ENCODE data around the gene DOC2A. TPM values are rescaled to one million over a fixed set of nuclear protein-coding genes. Genes with fewer than 3 reads are reported as not detected.
"Not testable (repeated sequence)": the region's sequence is repeated elsewhere in the genome, so short reads cannot be mapped to it uniquely, and the experiment has no call there.

Gene DOC2A
- total RNA-seq, 1 donor from 2014 or later = 6.9 TPM

DNA sequence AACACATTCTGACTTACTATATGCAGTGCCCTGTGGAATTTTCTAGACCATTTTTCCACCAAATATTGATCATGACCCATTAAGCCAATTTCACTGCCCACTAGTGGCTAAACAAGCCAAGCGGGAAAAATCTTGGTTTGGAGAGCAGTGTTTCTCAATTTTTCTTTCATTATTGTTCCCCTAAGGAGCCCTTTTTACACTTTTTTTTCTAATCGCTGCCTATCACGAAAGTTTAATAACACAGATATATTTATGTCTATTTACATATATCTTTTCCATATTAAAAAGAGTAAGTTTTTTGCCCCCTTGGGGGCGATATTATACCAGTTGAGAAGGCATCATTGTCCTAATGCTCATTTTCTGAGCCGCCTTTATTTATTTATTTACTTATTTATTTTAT lies 31.0 kb upstream of the DOC2A start:
- no peak overlapping the region for H3K4me3 Mint-ChIP-seq
- peaks cover 12% of the 10 kb centered on the region for H3K27me3 Mint-ChIP-seq
- H3K27ac Mint-ChIP-seq = no peak overlapping the region
- no peaks in the 10 kb centered on the region for H3K36me3 Mint-ChIP-seq
- H3K4me1 Mint-ChIP-seq (ENCODE audit: unreplicated experiment) = no peaks in the 10 kb centered on the region
- TF ChIP-seq, protein P1, sequence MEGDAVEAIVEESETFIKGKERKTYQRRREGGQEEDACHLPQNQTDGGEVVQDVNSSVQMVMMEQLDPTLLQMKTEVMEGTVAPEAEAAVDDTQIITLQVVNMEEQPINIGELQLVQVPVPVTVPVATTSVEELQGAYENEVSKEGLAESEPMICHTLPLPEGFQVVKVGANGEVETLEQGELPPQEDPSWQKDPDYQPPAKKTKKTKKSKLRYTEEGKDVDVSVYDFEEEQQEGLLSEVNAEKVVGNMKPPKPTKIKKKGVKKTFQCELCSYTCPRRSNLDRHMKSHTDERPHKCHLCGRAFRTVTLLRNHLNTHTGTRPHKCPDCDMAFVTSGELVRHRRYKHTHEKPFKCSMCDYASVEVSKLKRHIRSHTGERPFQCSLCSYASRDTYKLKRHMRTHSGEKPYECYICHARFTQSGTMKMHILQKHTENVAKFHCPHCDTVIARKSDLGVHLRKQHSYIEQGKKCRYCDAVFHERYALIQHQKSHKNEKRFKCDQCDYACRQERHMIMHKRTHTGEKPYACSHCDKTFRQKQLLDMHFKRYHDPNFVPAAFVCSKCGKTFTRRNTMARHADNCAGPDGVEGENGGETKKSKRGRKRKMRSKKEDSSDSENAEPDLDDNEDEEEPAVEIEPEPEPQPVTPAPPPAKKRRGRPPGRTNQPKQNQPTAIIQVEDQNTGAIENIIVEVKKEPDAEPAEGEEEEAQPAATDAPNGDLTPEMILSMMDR (conservative IDR thresholded peaks at IDR 0.05) = peak; percentile 72
- no peak for DNase-seq (ENCODE audit: extremely low spot score, unreplicated experiment)
- no peaks in the 10 kb centered on the region for H3K9me3 Mint-ChIP-seq

DNA sequence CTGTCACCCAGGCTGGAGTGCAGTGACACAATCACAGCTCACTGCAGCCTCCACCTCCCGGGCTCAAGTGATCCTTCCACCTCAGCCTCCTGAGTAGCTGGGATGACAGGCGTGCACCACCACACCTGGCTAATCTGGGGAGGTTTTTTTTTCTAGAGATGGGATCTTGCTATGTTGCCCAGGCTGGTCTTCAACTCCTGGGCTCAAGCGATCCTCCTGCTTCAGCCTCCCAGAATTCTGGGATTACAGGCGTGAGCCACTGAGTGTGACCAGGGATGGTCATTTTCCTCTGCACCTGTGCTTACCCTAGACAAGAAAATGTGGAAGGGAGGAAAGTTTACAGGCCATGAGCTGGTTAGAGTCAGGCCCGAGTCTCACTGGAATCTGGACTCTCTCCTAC lies 29.9 kb upstream of the DOC2A start:
- DNase-seq (ENCODE audit: extremely low spot score, unreplicated experiment); H3K36me3 Mint-ChIP-seq; H3K27ac Mint-ChIP-seq; H3K4me1 Mint-ChIP-seq (ENCODE audit: unreplicated experiment); H3K9me3 Mint-ChIP-seq; H3K4me3 Mint-ChIP-seq: not testable (repeated sequence)
- peaks cover 20% of the 10 kb centered on the region for H3K27me3 Mint-ChIP-seq

DNA sequence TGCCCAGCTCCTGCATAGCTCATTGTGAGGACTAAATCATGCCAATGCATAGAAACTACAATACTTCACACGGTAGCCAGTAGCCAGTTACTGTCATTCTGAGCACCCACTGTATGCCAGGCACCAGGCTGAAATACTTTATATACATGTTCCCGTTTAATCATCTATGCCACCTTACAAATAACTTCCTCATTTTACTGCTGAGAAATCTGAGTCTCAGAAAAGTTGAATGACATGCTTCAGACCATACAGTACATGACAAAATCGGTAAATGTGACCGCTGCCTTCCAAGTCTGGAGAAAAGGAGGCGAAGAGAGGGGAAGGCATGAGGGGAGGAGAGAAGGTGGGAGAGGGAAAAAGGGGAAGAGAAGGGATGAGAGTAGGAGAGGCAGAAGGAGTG lies 29.4 kb upstream of the DOC2A start:
- Mint-ChIP-seq H3K36me3 (no peaks in the 10 kb centered on the region), H3K27ac (no peak overlapping the region), H3K9me3 (no peaks in the 10 kb centered on the region), H3K4me3 (no peak overlapping the region), H3K27me3 (peaks cover 25% of the 10 kb centered on the region), H3K4me1 (ENCODE audit: unreplicated experiment) (no peaks in the 10 kb centered on the region)
- TF ChIP-seq, protein P1 (conservative IDR thresholded peaks at IDR 0.05) = no peak
- DNase-seq (ENCODE audit: extremely low spot score, unreplicated experiment) = no peak

DNA sequence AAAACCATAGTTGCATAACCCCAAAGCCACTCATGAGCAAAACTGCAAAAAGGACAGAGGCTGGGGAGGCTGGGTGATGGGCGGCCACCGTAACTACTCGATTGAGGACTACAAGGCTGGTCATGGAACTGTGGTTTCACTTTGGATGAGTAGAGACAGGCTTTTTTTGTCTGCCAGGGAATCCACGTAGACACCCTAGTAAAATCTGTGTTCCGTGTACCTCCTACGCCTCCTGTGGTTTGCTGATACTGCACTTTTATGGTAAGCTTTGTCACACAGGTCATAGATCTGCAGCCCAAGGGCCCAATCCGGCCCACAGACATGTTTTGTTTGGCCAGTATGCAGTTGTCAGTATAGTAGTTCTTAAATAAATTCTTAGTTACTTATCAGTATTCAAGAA lies 22.4 kb upstream of the DOC2A start:
- no peak for DNase-seq (ENCODE audit: extremely low spot score, unreplicated experiment)
- Mint-ChIP-seq H3K9me3 (no peaks in the 10 kb centered on the region), H3K4me1 (ENCODE audit: unreplicated experiment) (peaks cover 5% of the 10 kb centered on the region), H3K27me3 (peaks cover 66% of the 10 kb centered on the region), H3K36me3 (no peaks in the 10 kb centered on the region), H3K4me3 (no peak overlapping the region), H3K27ac (no peak overlapping the region)
- TF ChIP-seq, protein P1 (conservative IDR thresholded peaks at IDR 0.05) = no peak

DNA sequence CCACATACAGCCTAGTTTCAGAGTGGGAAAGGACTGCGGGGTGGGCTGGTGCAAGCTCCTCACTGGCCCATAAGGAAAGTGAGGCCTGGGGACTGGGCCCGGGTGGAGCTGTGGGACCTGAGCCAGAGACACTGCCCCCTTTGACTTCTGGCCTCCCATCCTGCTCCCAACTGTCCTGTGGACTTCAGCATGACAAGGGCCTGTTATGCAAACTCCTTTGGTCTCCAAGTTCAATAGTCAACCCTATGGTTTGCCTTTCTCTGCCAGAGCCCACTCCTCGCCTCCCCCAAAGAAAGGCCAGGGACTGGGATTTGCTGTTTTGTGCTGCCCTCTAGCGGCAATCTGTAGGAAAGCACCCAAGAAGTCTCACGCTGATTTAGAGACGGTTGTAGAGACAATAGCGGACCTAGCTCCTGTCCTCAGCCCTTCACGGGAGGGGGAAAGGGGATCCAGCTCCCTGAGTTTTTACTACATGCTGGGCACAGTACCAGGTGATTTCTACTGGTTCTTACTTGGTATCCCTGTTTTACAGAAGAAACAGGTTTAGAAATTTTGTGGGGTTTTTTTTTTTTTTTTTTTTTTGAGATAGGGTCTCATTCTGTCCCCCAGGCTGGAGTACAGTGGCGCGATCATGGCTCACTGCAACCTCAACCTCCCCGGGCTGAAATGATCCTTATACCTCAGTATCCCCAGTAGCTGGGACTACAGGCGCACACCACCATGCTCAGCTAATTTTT lies 21.4 kb upstream of the DOC2A start:
- Mint-ChIP-seq H3K27me3 (peaks cover 68% of the 10 kb centered on the region), H3K36me3 (no peaks in the 10 kb centered on the region), H3K4me3 (peak overlapping the region; percentile 79), H3K9me3 (no peaks in the 10 kb centered on the region), H3K27ac (no peak overlapping the region), H3K4me1 (ENCODE audit: unreplicated experiment) (peaks cover 5% of the 10 kb centered on the region)
- TF ChIP-seq, protein P1 (conservative IDR thresholded peaks at IDR 0.05) = peak; percentile 89
- DNase-seq (ENCODE audit: extremely low spot score, unreplicated experiment) = no peak

DNA sequence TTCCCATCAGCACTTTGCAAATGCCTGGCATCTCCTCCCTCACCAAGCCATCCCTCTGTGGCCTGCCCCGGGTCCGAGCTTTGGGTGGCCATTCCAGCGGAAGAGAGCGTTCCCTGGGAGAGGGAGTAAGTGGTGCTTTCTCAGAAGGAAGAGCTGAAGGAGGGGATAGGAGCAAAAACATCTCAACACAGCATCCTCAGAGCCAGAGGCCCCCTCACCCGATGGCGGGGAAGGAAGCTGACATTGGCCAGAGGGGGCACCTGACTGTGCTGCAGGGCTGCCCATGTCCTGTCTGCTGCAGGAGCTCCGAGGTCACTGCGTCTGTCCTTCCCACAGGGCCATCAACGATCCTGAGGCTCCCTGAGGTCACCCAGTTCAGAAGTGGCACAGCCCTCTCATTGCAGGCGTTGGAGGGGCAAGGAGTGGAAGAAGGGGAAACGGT lies 20.7 kb upstream of the DOC2A start:
- H3K9me3 Mint-ChIP-seq = no peaks in the 10 kb centered on the region
- H3K4me1 Mint-ChIP-seq (ENCODE audit: unreplicated experiment) = peaks cover 5% of the 10 kb centered on the region
- H3K27me3 Mint-ChIP-seq = peaks cover 74% of the 10 kb centered on the region
- no peak for DNase-seq (ENCODE audit: extremely low spot score, unreplicated experiment)
- TF ChIP-seq, protein P1 (conservative IDR thresholded peaks at IDR 0.05) = no peak
- no peak overlapping the region for H3K27ac Mint-ChIP-seq
- H3K36me3 Mint-ChIP-seq = no peaks in the 10 kb centered on the region
- H3K4me3 Mint-ChIP-seq = no peak overlapping the region

Data from type B pancreatic cell (in vitro differentiated cells).